ENCODE results near the gene INPP5D.
A peak's percentile ranks its signal among the peaks of the same experiment; 100 is the strongest.
"Not testable (repeated sequence)": the region's sequence is repeated elsewhere in the genome, so short reads cannot be mapped to it uniquely, and the experiment has no call there.

Gene INPP5D

GRCh38 chr2:233092432-233093165 is 32.5 kb downstream of the INPP5D start:
- no peak for DNase-seq (ENCODE audit: low spot score)

GRCh38 chr2:233093166-233093448 is 33.0 kb downstream of the INPP5D start:
- DNase-seq (ENCODE audit: low spot score): no peak

DNA sequence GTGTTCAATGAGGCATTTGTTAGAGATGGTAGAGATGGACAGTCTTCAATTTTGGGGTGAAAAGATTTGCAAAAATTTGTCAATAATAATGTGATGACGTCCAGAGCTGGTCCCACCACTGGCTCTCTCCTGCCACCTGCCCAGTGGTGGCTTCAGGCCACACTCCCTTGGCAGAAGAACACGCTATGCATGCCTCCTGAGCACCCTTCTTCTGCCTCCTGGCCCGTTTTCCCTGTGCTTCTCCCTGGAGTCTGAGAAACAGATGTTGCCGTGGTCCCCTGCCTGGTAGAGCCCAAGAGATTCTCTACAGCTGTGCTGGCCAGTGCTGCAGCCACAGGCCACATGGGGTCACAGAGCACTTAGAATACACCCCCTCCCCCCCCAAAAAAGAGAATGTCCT is 33.6 kb downstream of the INPP5D start:
- DNase-seq (ENCODE audit: low spot score): no peak

DNA sequence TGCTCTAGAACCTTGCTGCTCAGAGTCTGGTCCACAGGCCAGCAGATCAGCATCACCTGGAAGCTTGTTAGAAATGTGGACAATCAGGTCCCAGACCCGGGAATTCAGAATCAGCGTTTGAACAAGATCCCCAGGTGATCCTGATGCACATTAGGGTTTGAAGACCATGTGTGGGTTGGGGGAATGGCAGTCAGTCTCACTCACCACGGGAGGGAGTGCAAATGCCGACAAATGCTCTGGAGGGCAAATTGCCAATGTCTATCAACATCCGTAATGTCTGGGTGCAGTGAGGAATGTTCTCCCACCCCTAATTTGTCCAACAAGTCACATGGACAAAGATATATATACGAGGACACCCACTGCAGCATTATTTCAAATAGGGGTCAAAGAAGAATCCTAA is 34.5 kb downstream of the INPP5D start:
- DNase-seq (ENCODE audit: low spot score): no peak

DNA sequence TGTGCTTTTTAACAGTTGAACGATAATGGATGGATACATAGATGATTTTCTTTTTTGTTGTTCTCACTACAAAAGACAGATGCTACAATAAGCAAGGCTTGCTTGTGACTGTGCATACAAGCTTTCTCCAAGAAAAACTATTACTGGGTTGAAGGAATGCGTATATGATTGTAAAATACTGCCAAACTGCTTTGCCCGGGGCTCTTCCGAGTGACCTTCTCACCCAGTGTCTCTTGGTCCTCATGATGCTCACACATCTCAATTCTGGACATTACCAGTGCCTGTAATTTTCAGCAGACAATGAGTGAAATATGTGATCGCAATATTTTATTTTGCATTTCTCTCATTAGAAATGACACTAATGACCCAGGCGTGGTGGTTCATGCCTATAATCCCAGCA is 35.9 kb downstream of the INPP5D start:
- no peak for DNase-seq (ENCODE audit: low spot score)

GRCh38 chr2:233098618-233099017 is 38.5 kb downstream of the INPP5D start:
- DNase-seq (ENCODE audit: low spot score): no peak

DNA sequence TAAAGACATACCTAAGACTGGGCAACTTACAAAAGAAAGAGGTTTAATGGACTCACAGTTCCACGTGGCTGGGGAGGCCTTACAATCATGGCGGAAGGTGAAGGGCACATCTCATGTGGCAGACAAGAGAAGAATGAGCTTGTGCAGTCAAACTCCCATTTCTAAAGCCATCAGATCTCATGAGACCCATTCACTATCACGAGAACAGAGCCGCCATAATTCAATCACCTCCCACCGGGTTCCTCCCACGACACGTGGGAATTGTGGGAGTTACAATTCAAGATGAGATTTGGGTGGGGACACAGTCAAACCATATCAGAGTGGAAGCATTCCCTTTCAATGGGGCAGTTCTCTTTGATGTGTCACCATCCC is 39.7 kb downstream of the INPP5D start:
- not testable (repeated sequence) for DNase-seq (ENCODE audit: low spot score)

DNA sequence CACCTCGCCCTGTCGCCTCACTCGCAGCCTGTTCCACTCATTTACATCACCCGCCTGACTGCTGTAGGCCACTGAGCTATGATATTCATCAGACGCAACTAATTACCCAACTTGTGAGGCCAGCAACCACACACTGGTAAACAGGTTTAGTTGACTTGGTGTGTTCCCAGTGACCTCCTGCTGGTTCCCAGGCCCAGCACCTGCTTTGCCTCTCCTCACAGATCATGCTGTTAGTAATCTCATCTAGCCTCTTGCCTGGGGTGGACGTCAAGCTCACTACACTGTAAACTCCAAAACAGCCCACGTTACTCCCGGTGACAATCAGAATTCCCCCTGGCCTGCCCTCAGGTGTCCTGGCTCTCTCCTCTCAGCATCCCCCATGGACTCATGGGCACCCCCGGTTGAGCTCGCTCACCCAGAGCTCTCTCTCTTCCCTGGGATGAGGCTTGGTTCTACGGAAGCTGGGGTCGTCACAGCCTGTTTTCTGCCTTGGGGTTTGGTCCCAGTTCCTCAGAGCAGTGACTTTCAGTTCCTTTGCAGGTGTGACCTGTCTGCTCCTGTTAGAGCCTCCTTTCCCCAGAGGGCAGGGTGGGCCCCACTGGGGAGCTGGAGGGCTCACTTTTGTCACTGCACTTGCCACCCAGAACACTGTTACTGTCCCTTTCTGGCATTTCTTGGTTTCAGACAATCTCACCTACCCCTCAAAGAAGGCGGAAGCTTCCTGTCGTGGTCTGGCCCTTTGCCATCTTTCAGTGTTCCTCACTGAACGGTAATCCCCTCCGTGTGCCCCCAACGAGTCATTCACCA is 40.3 kb downstream of the INPP5D start:
- DNase-seq (ENCODE audit: low spot score): peak; percentile 57

GRCh38 chr2:233101141-233101540 is 41.0 kb downstream of the INPP5D start:
- DNase-seq (ENCODE audit: low spot score): no peak

DNA sequence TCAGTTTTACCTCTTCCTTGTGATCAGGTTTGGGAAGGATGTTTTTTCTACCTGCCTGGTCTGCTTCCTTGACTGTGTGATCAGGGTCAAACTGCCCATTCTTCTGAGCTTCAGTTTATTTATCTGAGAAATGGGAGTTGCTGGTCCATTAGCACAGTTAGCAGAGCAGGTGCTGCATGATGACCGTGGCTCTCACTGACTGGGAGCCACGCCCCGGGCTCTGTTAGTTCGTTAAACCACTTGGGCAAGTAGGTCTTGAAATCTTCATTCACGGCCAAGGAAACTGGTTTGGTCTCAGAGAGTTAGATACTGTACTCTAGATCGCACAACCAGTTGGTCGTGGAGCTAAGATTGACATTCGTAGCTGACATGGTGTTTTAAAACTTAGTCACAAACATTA is 41.7 kb downstream of the INPP5D start:
- no peak for DNase-seq (ENCODE audit: low spot score)

DNA sequence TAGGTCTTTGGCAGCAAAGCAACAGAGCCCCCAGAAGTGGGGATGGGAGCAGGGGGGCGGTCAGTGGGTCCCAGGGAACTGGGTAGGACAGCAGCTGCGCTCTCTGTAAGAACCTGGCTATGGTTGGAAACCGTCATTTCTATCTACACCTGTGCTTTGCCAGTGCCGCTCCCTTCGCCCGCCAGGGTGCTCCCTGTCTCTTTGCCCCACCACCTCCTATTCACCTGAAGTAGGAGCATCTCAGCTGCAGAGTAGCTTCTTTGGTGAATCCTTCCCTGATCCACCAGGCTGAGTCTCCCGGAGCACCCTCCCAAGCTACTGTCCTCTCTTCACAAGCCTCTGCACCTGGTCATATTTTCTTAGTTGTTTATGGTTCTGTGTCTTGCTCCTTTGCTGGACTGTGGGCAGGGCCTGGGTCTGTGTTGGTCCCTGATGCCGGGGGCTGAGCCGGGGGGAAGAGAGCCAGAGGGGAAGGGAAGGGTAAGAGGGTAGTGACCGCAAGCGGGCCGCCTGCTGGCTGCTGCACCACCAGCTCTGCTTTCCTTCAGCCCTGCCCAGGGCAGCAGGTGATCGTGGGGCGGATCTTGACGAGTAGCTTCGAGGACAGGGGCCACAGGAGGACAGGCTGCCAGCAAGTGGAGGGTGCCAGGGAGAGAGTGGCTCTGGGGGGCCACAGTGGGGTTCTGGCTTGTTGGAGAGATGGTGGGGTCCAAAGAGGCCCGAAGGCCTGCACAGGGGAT is 45.2 kb downstream of the INPP5D start:
- DNase-seq (ENCODE audit: low spot score): no peak

DNA sequence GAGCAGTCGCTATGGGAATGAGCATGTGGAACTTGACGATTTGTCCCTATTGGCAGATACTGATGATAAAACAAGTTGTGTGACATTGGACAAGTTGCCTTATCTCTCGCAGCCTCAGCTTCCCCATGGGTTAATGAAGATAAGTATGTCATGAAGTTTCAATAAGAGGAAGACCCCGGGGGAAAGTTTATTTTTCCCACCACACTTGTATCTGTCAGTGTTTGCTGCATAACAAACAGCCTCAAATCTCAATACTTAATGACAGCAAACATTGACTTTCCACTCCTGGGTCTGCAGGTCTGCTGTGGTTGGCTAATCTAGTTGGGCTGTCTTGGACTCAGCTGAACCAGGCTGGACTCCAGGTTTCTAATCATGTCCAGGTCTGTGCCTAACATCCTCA is 45.8 kb downstream of the INPP5D start:
- DNase-seq (ENCODE audit: low spot score): no peak

- DNase-seq (ENCODE audit: low spot score): no peak
Measured at GRCh38 chr2:233107011-233107410, 46.9 kb downstream of the INPP5D start.

GRCh38 chr2:233107831-233108300 is 47.7 kb downstream of the INPP5D start:
- no peak for DNase-seq (ENCODE audit: low spot score)

DNA sequence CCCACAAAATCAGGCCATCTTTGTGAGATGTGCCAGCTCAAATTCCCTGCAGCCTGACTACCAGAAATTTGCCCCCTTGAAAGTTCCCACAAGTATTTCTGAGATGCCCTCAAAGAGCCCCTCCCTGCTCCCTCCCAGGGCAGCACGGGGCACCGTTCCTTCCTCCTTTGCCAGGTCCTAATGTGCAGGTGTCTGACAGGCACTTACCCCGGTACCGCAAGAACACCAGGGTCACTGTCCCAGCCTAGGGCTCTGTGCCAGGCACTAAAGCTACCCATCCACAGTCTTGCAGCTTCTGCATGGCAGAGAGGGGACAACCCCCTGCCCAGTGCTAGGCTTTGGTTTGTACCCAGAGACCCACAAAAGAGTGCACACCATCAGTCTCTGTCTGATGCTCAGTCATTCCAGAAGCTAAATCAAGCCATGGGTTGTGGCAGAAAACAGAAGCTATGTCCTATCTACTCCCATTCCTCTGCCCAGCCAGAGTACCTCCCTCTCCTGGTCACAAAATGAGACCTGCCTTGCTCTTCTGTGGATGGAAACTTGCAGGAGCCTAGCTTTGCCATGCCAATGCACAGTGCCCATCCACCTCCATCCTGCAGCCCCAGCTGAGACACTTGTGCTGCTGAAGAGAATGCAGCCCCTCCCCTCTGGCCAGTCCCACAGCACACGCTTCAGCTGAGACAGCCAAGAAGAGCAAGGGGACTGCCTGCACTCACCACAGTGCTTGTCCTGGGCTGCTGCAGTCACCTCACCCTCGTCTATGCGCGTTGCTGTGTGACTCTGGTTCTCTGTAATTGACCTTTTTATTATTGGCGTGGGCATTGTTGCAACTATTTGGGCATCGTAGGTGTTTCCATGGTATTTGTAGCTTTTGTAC is 48.7 kb downstream of the INPP5D start:
- DNase-seq (ENCODE audit: low spot score): no peak

- DNase-seq (ENCODE audit: low spot score): no peak
Measured at GRCh38 chr2:233111427-233111826, 51.3 kb downstream of the INPP5D start.

DNA sequence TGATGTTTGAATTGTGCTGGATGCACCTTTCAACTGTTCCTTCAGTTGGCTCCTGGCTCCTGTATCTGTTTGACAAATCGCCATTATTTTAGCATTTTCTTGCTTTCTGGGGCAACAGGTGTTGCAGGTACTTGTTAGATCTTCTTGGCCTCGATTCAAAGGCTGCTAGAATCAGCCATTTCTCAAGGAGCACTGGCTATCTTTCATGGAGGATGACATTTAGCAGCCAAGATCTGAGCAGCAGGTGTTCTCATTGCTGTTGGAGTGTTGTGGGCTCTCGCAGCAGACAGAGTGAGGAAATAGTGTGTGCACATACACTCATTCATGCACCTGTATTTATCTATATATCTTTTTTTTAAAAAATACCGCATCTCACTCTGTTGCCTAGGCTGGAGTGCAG is 52.2 kb downstream of the INPP5D start:
- no peak for DNase-seq (ENCODE audit: low spot score)

DNA sequence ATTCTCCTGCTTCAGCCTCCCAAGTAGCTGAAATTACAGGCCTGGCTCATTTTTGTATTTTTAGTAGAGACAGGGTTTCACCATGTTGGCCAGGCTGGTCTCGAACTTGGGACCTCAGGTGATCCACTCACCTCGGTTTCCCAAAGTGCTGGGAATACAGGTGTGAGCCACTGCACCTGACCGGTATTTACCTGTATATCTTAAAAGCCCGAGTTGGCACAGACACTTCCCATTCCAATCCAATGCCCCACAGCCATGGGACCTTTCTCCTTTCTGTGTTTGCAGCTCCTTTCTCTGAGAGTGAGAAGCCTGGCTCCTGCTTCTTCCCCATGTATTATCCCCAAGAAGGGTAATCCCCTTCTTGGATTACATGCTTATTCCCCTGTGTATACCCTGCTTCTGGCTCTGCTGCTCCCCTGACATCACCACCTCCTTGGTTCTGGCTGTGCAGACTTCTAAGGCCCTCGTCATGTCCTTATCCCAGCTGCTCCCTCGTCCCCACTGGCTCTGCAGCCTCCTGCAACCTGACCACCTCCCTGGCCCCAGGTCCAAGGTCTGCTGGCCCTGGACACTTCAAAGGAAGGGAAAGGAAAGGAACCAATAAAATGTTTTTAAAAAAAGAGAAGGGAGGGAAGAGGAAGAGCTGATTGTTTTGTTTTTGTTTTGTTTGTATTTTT is 52.8 kb downstream of the INPP5D start:
- no peak for DNase-seq (ENCODE audit: low spot score)

- no peak for DNase-seq (ENCODE audit: low spot score)
Measured at GRCh38 chr2:233114421-233114861, 54.3 kb downstream of the INPP5D start.

- DNase-seq (ENCODE audit: low spot score): no peak
Measured at GRCh38 chr2:233115121-233115520, 55.0 kb downstream of the INPP5D start.

DNA sequence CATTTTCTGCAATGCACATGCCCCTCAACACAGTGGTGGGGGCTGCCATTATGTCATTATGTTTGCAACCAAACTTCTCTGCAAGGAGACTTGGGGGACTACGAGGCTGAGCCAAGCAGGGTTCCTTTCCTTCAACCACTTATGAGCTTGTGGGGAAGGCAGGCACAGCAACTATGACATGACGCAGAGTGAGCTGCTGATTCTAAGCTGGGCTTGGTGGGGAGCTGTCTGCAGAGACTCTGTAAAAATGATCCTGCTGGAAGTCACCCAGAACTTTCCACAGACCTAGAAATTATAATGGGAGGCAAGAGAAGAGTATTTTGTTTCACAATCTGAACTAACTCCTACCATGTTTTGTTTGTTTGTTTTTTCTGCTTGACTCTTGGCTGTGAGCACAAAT is 55.6 kb downstream of the INPP5D start:
- DNase-seq (ENCODE audit: low spot score): no peak

All from CD4-positive, alpha-beta T cell treated with Interleukin-6 at 100 ng/mL for 8 hours (primary cell).